Progenitor cell of endocrine pancreas (in vitro differentiated cells): ENCODE data around the gene MNDA. TPM values are rescaled to one million over a fixed set of nuclear protein-coding genes. Genes with fewer than 3 reads are reported as not detected.

Experiments
- DNase-seq: peaks from one replicate; pipeline ENCODE4 v3.0.0; 2021; ENCODE audit warnings: low spot score; ENCODE audit not compliant: unreplicated experiment
- H3K27ac Mint-ChIP-seq: 2 replicates; pipeline ENCODE4 v1.8.0; 2021; ENCODE audit warnings: mild to moderate bottlenecking, moderate library complexity, mixed read lengths
- H3K27me3 Mint-ChIP-seq: 2 replicates; pipeline ENCODE4 v1.8.0; 2021; ENCODE audit warnings: mixed read lengths
- H3K36me3 Mint-ChIP-seq: 2 replicates; pipeline ENCODE4 v1.8.0; 2022; ENCODE audit warnings: mixed read lengths; ENCODE audit not compliant: insufficient read depth
- H3K4me1 Mint-ChIP-seq: 2 replicates; pipeline ENCODE4 v1.8.0; 2021; ENCODE audit warnings: low read depth, mixed read lengths
- H3K4me3 Mint-ChIP-seq: 2 replicates; pipeline ENCODE4 v1.8.0; 2021; ENCODE audit warnings: low read depth, mild to moderate bottlenecking, moderate library complexity, mixed read lengths
- H3K9me3 Mint-ChIP-seq: 2 replicates; pipeline ENCODE4 v1.8.0; 2021; ENCODE audit warnings: low read depth, mixed read lengths
- CTCF ChIP-seq: fragments of 200-600 bp; sonication (generic); IDR thresholded peaks from one replicate; pipeline ENCODE4 v1.5.0; 2021; ENCODE audit warnings: antibody characterized with exemption, mild to moderate bottlenecking; ENCODE audit not compliant: unreplicated experiment
- total RNA-seq: library from RNA; stranded (reverse); gene quantifications from 2 replicates; pipeline ENCODE4 v1.2.1, GENCODE V29; 2021

Gene MNDA
- total RNA-seq, 1 donor from 2014 or later: not detected

GRCh38 chr1:158809862-158810261 lies 21.3 kb upstream of the MNDA start:
- no peaks in the 10 kb centered on the region for H3K27me3 Mint-ChIP-seq
- H3K4me3 Mint-ChIP-seq: no peak overlapping the region

GRCh38 chr1:158810311-158810710 lies 20.8 kb upstream of the MNDA start:
- H3K4me3 Mint-ChIP-seq: no peak overlapping the region
- no peaks in the 10 kb centered on the region for H3K27me3 Mint-ChIP-seq
- no peaks in the 10 kb centered on the region for H3K4me1 Mint-ChIP-seq
- H3K9me3 Mint-ChIP-seq: no peaks in the 10 kb centered on the region
- no peak overlapping the region for H3K27ac Mint-ChIP-seq
- no peak for DNase-seq
- no peak for TF ChIP-seq CTCF
- H3K36me3 Mint-ChIP-seq: no peaks in the 10 kb centered on the region

More at GRCh38 chr1:158809862-158810261, 21.3 kb upstream of the MNDA start:
- Mint-ChIP-seq H3K36me3 (no peaks in the 10 kb centered on the region), H3K27ac (no peak overlapping the region), H3K9me3 (no peaks in the 10 kb centered on the region), H3K4me1 (no peaks in the 10 kb centered on the region)
- no peak for DNase-seq
- no peak for TF ChIP-seq CTCF

- Mint-ChIP-seq H3K9me3 (no peaks in the 10 kb centered on the region), H3K27me3 (no peaks in the 10 kb centered on the region), H3K4me1 (no peaks in the 10 kb centered on the region), H3K4me3 (no peak overlapping the region), H3K27ac (no peak overlapping the region), H3K36me3 (no peaks in the 10 kb centered on the region)
- no peak for DNase-seq
- TF ChIP-seq CTCF: no peak
Measured at GRCh38 chr1:158812336-158812735, 18.8 kb upstream of the MNDA start.

GRCh38 chr1:158813164-158813563 lies 18.0 kb upstream of the MNDA start:
- no peak for DNase-seq
- no peaks in the 10 kb centered on the region for H3K36me3 Mint-ChIP-seq
- no peak overlapping the region for H3K27ac Mint-ChIP-seq
- no peaks in the 10 kb centered on the region for H3K4me1 Mint-ChIP-seq
- TF ChIP-seq CTCF: no peak
- H3K9me3 Mint-ChIP-seq: no peaks in the 10 kb centered on the region
- no peaks in the 10 kb centered on the region for H3K27me3 Mint-ChIP-seq
- H3K4me3 Mint-ChIP-seq: no peak overlapping the region

GRCh38 chr1:158814970-158815369 lies 16.2 kb upstream of the MNDA start:
- Mint-ChIP-seq H3K4me3 (no peak overlapping the region), H3K9me3 (no peaks in the 10 kb centered on the region), H3K4me1 (peaks cover 1% of the 10 kb centered on the region), H3K36me3 (no peaks in the 10 kb centered on the region), H3K27me3 (no peaks in the 10 kb centered on the region), H3K27ac (no peak overlapping the region)
- TF ChIP-seq CTCF: no peak
- DNase-seq: no peak

- Mint-ChIP-seq H3K27ac (no peak overlapping the region), H3K4me1 (peaks cover 1% of the 10 kb centered on the region)
Measured at GRCh38 chr1:158818560-158818959, 12.6 kb upstream of the MNDA start.

More at GRCh38 chr1:158818560-158818959, 12.6 kb upstream of the MNDA start:
- H3K36me3 Mint-ChIP-seq: no peaks in the 10 kb centered on the region
- peaks cover 15% of the 10 kb centered on the region for H3K9me3 Mint-ChIP-seq
- DNase-seq: no peak
- no peak for TF ChIP-seq CTCF
- H3K27me3 Mint-ChIP-seq: no peaks in the 10 kb centered on the region
- H3K4me3 Mint-ChIP-seq: no peak overlapping the region
